Astrocyte of the hippocampus (primary cell): ENCODE measurements around the gene SIDT1.
A peak's percentile ranks its signal among the peaks of the same experiment; 100 is the strongest.

ENCODE experiments used
- DNase-seq: peaks from one replicate; pipeline ENCODE4 v3.0.0; 2011; ENCODE audit warnings: low read depth, low spot score

Gene SIDT1

DNA sequence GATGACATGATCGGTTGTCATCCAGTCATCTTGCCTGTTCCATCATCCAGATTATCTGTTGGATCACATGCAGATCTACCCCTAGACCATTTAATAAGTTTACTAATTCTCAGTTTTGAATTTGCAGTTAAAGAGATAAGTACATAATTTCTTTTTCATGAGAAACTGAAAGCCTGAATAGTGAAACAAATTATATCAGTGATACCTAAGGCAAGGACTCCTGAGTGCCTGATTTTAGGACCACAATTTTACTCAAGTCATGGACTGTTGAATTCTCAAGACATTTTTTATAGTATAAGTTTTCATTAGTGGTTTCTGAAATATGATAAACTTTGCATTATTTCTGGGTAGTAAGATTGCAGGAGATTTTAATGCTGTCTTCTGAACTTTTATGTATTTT is 13.2 kb downstream of the SIDT1 start:
- DNase-seq, result no peak

DNA sequence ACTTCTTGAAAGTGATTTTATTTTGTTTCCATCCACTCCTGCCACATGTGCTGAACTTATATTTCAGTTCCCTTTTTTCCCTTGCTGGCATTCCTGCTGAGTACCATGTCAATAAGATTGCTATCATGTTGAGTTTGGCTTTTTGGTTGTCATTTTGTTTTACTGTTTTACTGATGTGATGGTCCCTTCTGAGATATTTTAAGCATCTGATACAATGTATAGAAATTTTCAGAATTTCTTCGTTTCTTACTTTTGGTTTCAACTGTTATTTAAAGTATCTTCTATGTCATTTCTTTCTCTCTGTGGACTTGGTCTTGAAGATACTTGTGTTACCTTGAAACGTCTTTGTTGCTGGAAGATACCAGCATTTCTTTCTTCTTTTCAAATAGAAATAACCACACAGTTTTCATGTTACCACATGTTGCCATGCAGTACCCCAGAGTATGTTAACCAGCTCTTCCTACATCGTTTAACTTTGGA is 14.1 kb downstream of the SIDT1 start:
- no peak for DNase-seq

DNA sequence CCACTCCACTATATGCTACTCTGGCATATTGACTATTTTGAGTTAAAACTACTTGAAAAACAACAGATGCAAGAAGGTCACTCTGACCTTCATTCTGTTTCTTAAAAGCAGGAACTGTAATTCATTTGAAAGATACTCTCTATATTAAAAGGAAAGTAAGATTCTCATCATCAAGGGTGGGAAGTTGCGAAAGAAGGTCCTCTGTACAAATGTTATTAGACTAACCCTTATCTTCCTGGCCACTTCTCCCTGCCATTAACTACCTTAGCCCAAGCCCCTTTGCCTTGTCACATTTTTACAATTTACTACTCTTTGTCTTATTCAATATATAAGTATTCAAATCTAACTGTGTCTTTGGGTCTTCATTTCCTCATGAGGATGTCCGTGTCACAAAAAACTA is 16.1 kb downstream of the SIDT1 start:
- DNase-seq, result no peak

DNA sequence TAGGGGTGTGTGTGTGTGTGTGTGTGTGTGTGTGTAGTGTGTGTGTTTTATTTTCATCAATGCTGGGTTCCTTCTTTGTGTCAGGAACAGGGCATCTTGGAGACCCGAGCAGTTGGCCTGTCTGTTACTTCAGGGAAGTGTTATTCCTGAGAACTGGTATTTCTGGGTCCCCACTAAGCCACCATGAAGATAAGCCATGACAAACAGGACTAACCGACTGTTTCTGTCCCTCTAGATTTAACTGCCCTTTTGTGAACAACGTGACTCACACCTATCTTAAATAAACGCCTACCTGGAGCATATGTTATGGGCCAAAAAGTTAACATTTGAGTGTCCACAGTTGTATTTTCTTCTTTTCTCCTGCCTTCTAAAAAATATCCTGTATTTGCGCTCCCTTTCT is 19.5 kb downstream of the SIDT1 start:
- no peak for DNase-seq

DNA sequence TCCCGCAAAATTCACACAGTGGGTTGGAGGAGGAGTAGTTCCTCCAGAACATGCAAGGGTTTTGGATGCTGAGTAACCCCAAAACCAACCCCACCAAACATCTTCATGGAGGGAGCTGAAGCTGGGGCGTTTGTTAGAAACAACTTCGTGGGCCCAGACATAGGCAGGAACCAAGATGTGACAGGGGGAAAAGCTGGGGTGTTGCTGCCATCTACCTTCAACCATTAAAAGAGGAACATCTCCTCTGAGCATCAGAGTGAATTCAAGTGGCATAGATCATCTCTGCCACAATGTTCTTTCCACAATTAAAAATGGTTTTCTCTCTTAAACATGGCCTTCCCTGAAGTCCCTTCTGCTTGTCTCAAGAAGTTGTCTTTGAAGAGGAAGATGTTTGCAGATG is 20.5 kb downstream of the SIDT1 start:
- no peak for DNase-seq

DNA sequence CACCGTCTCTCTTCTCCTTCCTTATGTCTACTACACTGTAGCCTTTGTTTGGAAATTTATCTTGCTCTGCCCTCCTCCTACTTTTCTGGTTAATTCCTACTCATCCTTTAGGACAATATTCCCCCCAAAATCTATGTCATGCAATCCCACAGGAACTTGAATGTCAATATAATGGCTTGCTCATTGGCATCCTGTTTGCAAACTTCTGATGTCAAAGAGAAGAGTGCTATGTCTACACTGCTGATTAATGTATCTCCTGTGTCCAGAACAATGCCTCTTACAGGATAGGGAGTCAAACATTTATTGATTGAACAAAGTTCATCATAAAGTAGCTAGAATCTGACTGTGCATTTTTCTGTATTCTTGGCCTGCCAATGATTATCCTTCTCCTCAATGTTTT is 22.8 kb downstream of the SIDT1 start:
- DNase-seq, result no peak

DNA sequence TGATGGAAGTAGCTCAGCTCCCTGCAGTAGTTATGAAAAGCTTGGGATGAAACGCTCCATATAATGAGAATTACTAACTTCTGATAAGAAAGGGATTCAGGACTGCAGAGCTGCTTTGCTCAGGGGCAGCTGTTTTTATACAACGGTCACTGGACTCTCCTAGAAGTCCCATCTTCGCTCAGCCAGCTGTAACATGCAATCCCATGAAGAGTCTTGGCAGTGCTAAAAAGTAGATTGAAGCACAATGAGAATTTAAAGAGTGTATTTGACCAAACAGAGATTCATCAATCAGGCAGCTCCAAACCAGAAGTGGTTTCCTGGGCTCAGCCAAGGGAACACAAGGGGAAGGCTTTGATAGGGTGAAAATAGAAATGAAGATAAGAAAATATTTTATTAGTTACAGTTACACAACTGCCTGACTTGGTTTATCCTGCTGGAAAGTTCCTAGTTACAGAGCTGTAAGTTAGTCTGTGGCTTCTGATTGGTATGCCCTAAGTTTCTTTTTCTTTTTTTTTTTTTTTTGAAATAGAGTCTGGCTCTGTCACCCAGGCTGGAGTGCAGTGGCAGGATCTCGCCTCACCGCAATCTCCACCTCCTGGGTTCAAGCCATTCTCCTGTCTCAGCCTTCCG is 24.1 kb downstream of the SIDT1 start:
- no peak for DNase-seq

DNA sequence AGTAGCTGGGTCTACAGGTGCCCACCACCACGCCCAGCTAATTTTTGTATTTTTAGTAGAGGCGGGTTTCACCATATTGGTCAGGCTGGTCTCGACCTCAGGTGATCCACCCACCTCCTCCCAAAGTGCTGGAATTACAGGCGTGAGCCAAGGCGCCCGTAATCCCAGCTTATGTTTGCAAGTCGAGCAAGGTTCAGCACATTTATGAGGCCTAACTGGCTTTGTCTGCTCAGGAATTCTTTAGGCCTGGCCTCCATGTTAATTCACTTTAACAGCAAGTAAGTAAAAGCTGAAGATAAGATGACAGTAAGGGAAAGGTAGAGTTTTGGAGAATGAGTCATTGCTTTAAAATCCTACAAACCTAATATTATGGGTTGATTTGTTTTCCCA is 24.6 kb downstream of the SIDT1 start:
- DNase-seq, result no peak

DNA sequence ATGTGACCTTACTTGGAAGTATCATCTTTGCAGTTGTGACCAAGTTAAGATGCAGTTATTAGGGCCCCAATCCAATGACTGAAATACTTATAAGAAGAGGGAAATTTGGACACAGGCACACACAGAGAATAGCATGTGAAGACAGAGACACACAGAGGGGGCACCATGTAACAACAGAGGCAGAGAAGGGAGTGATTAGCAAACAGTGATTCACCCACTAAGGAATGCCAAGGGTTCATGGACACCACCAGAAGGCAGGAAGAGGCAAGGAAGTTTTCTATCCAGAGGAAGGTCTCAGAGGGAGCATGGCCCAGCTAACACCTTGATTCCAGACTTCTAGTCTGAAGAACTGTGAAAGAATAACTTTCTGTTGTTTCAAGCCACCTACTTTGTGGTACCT is 25.0 kb downstream of the SIDT1 start:
- DNase-seq, result peak; percentile 29

DNA sequence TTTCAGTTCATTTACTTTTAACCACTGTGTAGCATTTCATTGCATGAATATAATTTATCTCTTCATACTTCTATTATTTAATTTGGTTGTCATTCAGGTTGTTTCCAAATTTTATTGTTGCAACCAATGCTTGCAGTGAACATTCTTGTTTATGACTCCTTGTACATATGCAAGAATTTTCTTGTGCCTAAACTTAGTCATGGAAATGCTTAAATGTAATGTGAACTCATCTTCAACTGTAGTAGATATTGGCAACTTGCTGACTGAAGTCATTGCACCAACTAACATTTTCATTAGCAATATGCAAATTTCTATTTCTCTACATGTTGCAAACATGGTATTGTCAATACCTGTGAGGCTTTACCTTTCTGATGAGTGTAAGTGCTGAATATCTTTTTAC is 26.7 kb downstream of the SIDT1 start:
- DNase-seq, result no peak

DNA sequence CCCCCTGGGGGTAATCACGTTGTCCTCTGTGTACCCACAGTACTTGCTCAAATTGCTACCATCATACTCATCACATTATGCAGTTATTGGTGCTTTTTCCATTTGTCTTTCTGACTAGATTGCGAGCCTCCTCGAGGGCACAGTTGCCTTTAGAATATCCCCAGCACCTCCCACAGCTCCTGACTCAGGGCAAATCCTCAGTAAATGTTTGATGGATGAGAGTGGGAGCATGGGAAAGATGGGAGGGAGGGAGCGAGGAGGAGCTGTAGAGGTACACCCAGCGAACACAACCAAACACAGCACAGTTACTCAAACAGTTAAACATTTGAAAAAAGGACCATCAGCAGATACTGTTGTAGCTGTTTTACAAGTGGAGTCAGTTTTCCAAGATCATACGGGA is 27.9 kb downstream of the SIDT1 start:
- DNase-seq, result no peak

DNA sequence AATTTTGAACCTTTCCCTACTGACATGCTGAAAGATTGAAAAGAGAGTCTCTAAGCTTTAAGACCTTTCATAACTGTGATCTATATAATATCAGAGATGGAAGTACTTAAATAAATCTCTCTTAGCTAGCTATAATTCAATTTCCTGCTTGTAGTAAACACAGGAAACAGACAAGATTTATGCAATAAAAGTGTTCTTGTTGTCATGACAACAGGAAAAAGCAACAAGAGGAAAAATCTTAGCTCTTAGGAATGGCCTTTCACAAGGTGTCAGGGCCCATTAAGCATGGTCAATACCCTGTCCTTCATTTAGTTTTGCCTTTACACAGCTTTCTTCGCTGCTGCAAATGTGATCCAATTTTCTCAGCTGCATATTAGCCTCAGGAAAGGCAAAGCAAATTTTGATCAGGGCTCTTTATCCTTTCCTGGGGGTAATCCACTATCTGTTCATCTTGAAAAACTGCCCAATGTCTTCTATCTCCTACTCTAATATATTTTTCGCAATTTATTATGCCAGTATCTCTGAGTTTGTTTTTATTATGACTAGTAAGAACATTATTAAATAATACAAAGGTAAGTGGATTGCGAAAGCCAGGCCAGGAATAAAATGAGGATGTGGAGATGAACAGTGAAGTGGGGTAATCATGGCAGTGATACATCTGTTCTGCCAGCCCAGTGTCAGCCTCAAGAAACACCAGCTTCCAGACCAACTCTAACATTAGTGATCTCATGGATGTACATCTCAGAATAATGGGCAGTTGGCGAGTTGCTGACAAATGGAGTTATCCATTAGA is 28.7 kb downstream of the SIDT1 start:
- no peak for DNase-seq

DNA sequence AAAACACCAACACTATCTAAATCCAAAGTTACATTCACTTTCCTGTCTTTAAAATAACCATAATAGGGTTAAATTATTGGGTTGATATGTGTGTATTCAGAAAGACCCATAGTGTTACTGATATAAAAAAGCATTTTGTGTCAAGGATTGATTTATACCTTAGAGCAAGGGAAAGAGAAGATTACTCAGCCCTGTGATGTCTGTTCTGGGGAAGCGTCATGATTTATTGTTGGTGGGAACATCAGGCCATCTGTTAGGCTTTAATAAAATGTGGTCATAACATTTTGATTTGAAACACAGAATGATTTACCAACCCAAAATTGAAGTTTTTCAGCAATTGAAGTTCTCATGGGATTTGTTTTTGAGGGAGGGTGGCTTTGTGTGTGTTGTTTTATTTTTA is 33.2 kb downstream of the SIDT1 start:
- DNase-seq, result no peak

DNA sequence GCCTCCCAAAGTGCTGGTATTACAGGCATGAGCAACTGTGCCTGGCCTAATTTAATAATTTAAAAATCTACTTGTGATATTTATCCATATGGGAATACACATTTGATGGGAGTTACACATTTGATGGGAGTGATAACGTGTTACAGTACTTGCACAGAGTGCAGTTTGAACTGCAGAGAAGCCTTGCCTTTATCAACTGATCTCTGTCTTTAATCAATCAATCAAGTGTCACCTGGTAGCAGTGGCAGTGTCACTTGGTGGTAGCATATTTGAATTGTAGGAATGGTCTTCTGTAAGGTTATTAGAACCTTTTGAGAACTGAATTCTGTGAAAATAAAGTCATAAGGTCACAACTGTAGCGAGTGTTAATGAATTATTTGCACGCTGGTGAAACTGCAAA is 37.8 kb downstream of the SIDT1 start:
- no peak for DNase-seq

DNA sequence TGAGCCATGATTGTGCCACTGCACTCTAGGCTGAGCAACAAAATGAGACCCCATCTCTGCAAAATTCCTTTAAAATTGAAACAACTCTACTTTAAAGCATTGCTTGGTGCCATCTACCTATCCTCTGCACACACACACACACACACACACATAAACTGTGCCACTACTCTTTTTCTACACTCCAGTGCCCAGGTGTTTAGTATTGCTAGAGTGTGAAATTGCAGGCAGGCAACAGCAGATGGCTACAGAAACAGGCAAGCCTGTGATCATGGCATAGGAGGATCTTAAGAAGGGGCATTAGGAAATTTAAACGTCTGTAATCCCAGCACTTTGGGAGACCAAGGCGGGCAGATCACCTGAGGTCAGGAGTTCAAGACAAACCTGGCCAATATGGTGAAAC is 39.0 kb downstream of the SIDT1 start:
- no peak for DNase-seq

DNA sequence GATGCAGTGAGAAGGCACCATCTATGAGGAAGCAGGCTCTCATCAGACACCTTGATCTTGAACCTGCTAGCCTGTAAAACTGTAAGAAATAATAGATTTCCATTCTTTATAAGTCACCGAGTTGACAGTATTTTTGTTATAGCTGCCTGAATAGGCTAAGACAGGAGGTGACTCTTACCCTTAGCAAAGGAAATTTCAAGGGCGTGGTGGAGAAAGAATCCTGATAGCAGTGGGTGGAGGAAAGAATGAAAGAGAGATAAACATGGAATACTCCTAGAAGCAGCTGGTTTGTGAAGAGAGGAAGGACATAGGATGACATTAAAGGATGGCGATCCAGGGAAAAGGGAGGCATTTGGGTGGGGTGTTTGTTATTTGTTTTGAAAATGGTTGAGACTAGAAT is 41.4 kb downstream of the SIDT1 start:
- DNase-seq, result no peak

DNA sequence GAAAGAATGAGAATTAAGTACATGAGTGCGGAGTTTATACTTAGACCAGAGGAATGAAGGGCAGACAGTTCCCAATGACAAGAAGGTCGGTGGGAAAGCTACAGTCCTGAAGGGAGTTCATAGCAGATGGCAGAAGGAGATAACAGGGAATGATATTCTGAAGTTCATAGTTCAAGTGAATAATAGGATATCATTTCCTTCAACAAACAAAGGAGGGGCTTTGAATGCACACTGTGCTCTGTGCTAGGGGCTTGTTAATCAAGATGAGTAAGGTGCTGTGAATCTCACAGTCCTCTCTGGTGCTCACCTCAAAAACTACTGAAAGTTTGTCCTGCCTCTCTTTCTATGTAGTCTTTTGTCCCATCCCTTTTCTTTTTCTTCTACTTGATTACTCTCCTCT is 41.9 kb downstream of the SIDT1 start:
- DNase-seq, result no peak

DNA sequence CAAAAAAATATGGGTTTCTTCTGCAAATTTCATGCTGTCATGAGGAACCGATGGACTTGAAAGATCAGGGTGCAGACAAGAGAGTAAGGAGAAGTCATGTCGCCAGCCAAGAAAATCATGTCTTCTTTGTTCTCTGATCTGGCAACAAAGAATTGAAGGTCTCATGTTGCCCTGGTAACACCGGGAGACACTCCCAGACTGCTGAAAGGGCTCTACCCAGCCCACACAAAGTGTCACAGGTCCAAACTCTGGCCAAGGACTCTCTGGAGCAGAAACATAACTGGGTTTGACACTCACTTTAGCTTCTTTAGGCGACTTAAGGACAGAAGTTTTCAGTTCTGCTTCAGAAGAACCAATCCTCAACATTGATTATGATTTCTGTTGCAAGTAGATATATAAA is 42.9 kb downstream of the SIDT1 start:
- no peak for DNase-seq

DNA sequence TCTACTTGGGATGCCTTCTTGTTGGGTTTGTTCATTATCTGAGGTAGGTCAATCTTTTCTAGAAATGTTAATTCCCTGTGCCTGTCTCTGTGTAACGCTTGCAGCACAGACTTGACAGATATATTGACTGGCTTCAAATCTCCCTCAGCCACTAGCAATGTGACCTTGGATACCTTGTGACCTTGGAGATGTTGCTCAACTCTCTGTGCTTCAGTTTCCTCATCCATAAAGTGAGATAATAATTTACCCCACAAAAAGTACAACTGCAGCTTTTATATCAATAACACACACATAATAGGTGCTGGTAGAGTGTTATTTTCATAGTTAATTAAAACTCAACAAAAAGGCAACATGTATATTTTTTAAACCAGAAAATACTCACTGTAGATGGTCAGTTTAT is 52.9 kb downstream of the SIDT1 start:
- DNase-seq, result no peak

DNA sequence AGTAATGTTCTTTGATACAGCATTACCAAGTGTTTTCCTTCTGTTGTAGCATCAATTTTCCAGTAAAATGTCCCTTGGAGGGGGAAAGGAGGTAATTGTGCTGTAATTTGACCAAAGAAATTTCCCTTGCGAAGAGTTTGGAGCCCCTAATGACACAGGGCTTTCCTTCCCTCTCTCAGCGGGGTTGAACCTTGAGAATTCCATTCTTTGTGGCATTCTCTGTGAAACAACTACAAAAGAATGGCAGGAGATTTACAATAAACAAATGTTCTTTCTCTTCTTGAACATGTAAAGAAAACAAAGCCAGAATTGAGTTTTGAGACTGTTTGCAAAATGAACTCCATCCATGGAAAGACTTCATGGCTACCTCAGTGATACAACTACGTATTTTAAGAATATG is 53.4 kb downstream of the SIDT1 start:
- no peak for DNase-seq

DNA sequence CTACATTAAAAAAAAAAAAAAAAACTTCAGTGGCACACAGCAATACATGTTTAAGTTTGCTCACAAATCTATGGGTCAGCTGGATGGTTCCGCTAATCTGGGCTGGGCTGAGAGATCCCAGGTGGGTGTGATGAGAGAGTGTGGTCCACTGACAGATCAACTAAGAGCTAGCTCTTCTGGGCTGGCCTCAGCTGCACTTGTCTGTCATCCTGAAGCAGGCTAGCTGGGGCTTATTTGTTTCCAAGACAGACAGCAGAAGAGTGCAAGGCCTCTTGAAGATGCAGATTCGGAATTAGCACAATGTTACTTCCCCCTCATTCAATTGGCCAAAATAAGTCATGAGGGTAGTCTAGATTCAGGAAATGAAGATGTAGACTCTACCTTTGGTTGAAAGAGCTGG is 56.5 kb downstream of the SIDT1 start:
- no peak for DNase-seq

DNA sequence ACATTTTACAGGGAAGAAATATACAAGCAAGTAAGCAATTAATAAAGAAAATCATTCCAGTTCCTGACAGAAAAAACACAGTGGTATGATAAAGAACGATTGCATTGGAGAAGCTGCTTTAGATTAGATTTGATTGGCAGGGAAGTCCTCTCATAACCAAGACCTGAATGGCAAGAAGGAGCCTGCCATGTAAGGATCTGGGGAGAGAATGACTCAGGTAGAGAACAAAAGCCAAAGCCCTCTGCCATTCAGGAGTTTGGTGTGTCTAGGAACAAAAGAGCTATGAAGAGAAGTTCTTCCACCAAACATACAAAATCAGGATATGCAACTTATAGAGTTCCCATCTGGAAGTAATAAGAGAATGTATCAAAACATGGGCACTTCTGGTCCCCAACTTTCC is 57.6 kb downstream of the SIDT1 start:
- DNase-seq, result no peak

DNA sequence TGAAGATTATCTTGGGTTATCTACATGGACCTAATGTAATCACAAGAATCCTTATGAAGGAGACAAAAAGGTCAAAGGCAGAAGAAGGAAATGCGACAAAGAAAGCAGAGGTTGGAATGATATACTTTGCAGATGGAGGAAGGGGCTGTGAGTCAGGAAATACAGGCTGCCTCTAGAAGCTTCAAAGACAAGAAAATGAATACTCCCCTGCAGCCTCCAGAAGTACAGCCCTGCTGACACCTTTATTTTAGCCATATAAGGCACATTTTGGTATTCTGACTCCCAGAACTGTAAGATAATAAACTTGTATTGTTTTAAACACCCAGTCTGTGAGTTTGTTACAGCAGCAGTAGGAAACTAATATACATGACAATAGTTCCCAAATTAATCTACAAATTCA is 58.6 kb downstream of the SIDT1 start:
- DNase-seq, result no peak

DNA sequence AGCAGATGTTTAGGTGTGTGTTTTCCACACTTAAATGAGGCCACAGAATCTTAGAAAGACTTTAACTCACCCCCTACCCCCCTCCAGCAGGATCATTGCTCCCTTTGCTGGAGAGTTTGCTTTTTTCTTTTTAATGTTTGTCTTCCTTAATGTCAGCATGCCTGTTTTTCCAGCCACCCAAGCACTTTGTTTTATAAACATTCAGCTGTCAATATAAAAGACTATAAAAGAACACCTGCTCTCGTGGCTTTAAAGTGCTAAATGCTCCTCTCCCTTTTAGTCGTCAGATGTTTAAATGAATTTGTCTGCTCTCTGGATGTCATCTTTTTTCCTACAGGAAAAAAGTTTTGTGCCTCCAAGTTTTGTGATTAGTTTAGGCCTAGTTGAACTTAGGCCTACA is 61.7 kb downstream of the SIDT1 start:
- DNase-seq, result no peak
